Panc1 (cell line): ENCODE data around the gene ARHGAP33.

Experiments
- CTCF ChIP-seq: fragments of 450-650 bp; IDR thresholded peaks from 2 replicates; pipeline ENCODE4 v1.5.1; 2017; ENCODE audit warnings: mild to moderate bottlenecking
- POLR2AphosphoS5 ChIP-seq: IDR thresholded peaks from 2 replicates; pipeline ENCODE4 v1.6.1; 2012; ENCODE audit warnings: mild to moderate bottlenecking, low read depth, low read length, moderate library complexity
- REST ChIP-seq, 2 experiments: IDR thresholded peaks; 2 replicates each; pipeline ENCODE4 v1.6.1; 2011 to 2012; ENCODE audit warnings: low read depth in 2 of 2, control low read depth in 1 of 2, low read length in 1 of 2, mild to moderate bottlenecking in 1 of 2, moderate library complexity in 1 of 2; ENCODE audit not compliant: insufficient read depth in 1 of 2
- TCF7L2 ChIP-seq: IDR thresholded peaks from 2 replicates; pipeline ENCODE4 v1.6.1; 2011; ENCODE audit warnings: mild to moderate bottlenecking, low read depth, low read length, inconsistent platforms

- no peak for TF ChIP-seq CTCF
- TF ChIP-seq REST (IDR thresholded peaks at IDR 0.05; ENCODE audit: insufficient read depth in 1 of 2, low read depth in 2 of 2, low read length in 1 of 2) = no peak
- no peak for TF ChIP-seq TCF7L2
- TF ChIP-seq POLR2AphosphoS5 = no peak
These were observed 7.3 kb upstream of the ARHGAP33 start for GRCh38 chr19:35768082-35768421.
